DMS114 treated with DMSO at 0.1 percent for 48 hours (cell line): ENCODE data around the gene RAP1GAP.
"Not testable (repeated sequence)": the region's sequence is repeated elsewhere in the genome, so short reads cannot be mapped to it uniquely, and the experiment has no call there.

Source experiments
- DNase-seq: peaks from one replicate; lab custom pipeline; 2025; ENCODE audit not compliant: unreplicated experiment; lab: John Stamatoyannopoulos, UW

Gene RAP1GAP

GRCh38 chr1:21573971-21574465 is 95.1 kb downstream of the RAP1GAP start:
- DNase-seq: peak; percentile 20

DNA sequence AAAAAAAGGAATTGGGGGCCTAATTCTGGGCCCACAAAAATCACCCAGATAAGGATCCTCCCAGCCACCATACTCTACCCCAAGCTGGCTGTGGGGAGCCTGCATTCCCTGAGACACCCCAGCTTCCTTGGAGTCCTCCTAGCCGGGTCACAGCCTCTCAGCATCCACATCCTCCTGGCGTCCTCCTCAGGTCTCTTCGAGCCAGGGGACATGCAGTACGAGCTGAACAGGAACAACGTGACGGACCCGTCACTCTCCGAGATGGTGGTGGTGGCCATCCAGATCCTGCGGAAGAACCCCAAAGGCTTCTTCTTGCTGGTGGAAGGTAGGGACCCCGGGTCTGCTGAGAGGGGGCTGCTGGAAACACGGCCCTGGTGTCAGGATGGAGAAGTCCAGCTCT is 95.7 kb downstream of the RAP1GAP start:
- DNase-seq: no peak

GRCh38 chr1:21572735-21573277 is 96.4 kb downstream of the RAP1GAP start:
- DNase-seq: no peak

GRCh38 chr1:21572221-21572620 is 96.9 kb downstream of the RAP1GAP start:
- DNase-seq: no peak

DNA sequence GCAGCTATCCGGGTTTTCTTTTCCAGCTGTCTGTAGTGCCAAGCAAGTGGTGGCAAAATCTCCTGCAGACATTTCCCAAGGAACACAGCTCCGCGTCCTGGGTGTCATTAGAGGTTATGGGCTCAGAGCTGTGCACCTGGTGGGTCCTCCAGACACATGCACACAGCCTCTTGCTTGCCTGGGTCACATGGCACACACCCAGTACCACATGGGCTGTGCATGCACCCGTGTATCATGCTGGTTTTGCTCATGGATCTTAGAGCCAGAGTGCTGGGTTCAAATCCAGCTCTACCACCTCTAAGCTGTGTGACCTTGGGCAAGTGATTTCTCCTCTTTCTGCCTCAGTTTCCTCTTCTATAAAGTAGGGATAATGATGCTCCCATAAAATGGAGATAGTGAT is 98.3 kb downstream of the RAP1GAP start:
- DNase-seq: no peak

DNA sequence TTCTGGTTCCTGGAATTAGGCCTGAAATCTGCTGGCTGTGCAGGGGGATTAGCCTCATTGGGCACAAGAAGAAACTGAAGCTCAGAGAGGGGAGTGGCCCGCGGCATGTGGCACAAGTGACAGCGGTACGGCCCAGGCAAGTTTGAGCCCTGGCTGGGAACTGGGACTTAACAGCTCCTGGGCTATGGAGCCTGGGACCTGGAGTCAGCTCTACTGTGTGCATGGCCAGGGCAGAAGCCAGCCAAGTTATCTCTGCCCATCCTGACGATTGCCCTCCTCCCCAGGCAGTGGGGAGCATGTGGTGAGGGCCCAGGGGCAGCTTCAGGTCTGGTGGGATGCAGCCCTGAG is 98.7 kb downstream of the RAP1GAP start:
- no peak for DNase-seq

GRCh38 chr1:21569820-21570527 is 99.2 kb downstream of the RAP1GAP start:
- DNase-seq: no peak

GRCh38 chr1:21568809-21569385 is 100.3 kb downstream of the RAP1GAP start:
- DNase-seq: no peak

GRCh38 chr1:21568006-21568746 is 101.0 kb downstream of the RAP1GAP start:
- DNase-seq: no peak

GRCh38 chr1:21567241-21568005 is 101.7 kb downstream of the RAP1GAP start:
- no peak for DNase-seq

- DNase-seq: not testable (repeated sequence)
Observed at GRCh38 chr1:21566361-21566760, 102.8 kb downstream of the RAP1GAP start.

GRCh38 chr1:21565285-21565684 is 103.9 kb downstream of the RAP1GAP start:
- no peak for DNase-seq

GRCh38 chr1:21564521-21565095 is 104.5 kb downstream of the RAP1GAP start:
- DNase-seq: no peak

- DNase-seq: no peak
Observed at GRCh38 chr1:21563971-21564370, 105.2 kb downstream of the RAP1GAP start.

- DNase-seq: no peak
Observed at GRCh38 chr1:21562896-21563295, 106.3 kb downstream of the RAP1GAP start.

DNA sequence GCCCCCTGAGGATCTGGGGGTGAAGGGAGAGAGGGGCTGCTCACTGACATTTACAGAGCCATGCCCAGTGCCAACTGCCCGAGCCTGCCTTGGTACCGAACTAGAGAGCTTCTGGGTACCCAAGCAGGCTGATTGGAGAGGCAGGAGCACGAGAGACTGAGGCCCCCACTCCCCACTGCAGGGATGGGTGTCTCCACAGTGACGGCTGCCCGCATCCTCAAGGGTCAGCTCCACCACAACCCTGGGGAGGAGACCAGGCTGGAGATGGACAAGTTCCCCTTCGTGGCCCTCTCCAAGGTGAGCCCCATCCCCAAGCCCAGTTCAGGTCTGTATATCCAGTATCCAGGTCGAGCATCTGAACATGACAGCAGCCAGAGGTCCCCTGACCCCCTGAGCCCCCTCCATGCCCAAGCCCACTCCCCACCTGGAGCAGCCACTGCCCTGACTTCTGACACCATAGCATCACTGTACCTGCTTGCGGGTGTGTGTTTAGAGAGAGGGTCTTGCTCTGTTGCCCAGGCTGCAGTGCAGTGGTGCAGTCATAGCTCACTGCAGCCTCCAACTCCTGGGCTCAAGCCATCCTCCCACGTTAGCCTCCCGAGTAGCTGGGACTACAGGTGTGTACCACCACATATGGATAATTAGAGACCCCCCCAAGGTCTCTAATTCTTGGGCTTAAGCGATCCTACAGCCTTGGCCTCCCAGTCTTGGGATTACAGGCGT is 108.1 kb downstream of the RAP1GAP start:
- DNase-seq: no peak

- no peak for DNase-seq
Observed at GRCh38 chr1:21559788-21560567, 109.2 kb downstream of the RAP1GAP start.

GRCh38 chr1:21553116-21553926 is 115.8 kb downstream of the RAP1GAP start:
- DNase-seq: no peak
